Tibial nerve (tissue), 4 donors: ENCODE measurements around the gene CCDC85C.

ENCODE experiments used
- CTCF ChIP-seq, 5 experiments: fragments of 200-600 bp in 3 of 5; fragments of 450-650 bp in 2 of 5; sonication (generic) in 3 of 5; IDR thresholded peaks; one replicate each; pipeline ENCODE4 v1.5.1; 2016 to 2019; ENCODE audit warnings: antibody characterized with exemption in 5 of 5, mild to moderate bottlenecking in 3 of 5, moderate library complexity in 2 of 5
- EP300 ChIP-seq, 2 donors: sonication (generic); formaldehyde crosslinking; IDR thresholded peaks; one replicate each; pipeline ENCODE4 v1.6.1; 2017; ENCODE audit warnings: antibody characterized with exemption in 2 of 2, mild to moderate bottlenecking in 1 of 2
- POLR2A ChIP-seq, 2 donors: fragments of 450-650 bp; IDR thresholded peaks; one replicate each; pipeline ENCODE4 v1.6.1; 2017; ENCODE audit warnings: antibody characterized with exemption in 2 of 2, mild to moderate bottlenecking in 2 of 2, moderate library complexity in 2 of 2

DNA sequence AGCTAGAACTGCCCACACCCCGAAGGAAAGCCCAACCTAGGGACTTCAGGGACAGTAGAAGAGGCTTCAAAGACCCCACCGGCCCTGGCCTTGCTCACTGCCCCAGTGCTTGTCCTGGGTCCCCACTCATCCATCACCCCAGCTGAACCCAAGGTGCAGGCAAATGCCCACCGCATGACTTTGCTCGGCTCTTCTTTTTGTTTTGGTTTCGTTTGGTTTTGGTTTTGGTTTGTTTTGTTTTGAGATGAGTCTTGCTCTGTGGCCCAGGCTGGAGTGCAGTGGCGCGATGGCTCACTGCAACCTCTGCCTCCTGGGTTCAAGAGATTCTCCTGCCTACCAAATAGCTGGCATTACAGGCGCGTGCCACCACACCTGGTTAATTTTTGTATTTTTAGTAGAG lies 9.0 kb downstream of the CCDC85C start:
- TF ChIP-seq POLR2A (IDR thresholded peaks at IDR 0.05) (no peak), CTCF (IDR thresholded peaks at IDR 0.05) (no peak), EP300 (IDR thresholded peaks at IDR 0.05) (no peak)
